DOHH2 (cell line): Measurements from ENCODE around the gene MTHFD2L.

Source experiments
- H3F3A ChIP-seq: fragments of 200-600 bp; sonication (generic), shearing (Covaris generic); 2 replicates; pipeline ENCODE4 v1.6.0; 2016; ENCODE audit warnings: antibody characterized with exemption, mild to moderate bottlenecking; ENCODE audit not compliant: control insufficient read depth, insufficient read depth
- H3K27ac ChIP-seq: fragments of 200-600 bp; sonication (generic); 2 replicates; pipeline ENCODE4 v1.5.1; 2014; ENCODE audit warnings: low read depth, mild to moderate bottlenecking, low read length, moderate library complexity
- H3K27me3 ChIP-seq: fragments of 200-600 bp; sonication (generic); 2 replicates; pipeline ENCODE4 v1.6.1; 2014; ENCODE audit warnings: mild to moderate bottlenecking, low read length, mixed read lengths; ENCODE audit not compliant: control insufficient read depth
- H3K36me3 ChIP-seq: fragments of 200-600 bp; sonication (generic); 2 replicates; pipeline ENCODE4 v1.6.1; 2014; ENCODE audit warnings: mild to moderate bottlenecking, low read length, moderate library complexity, mixed read lengths; ENCODE audit not compliant: control insufficient read depth
- H3K4me1 ChIP-seq: fragments of 200-600 bp; sonication (generic); 2 replicates; pipeline ENCODE4 v1.6.1; 2014; ENCODE audit warnings: mild to moderate bottlenecking, low read length, mixed read lengths; ENCODE audit not compliant: control insufficient read depth
- H3K4me2 ChIP-seq: fragments of 200-600 bp; sonication (generic); 2 replicates; pipeline ENCODE4 v1.6.0; 2014; ENCODE audit warnings: mild to moderate bottlenecking, low read length, moderate library complexity
- H3K4me3 ChIP-seq: fragments of 200-600 bp; sonication (generic); 2 replicates; pipeline ENCODE4 v1.5.1; 2014; ENCODE audit warnings: mild to moderate bottlenecking, low read length, mixed read lengths
- H3K79me2 ChIP-seq: fragments of 200-600 bp; sonication (generic); 2 replicates; pipeline ENCODE4 v1.6.1; 2014; ENCODE audit warnings: mild to moderate bottlenecking, low read length, mixed read lengths; ENCODE audit not compliant: control insufficient read depth
- H3K9me2 ChIP-seq: fragments of 200-600 bp; sonication (generic); replicated peaks from 2 replicates; pipeline ENCODE4 v1.6.1; 2014; ENCODE audit warnings: mild to moderate bottlenecking, low read length, mixed read lengths; ENCODE audit not compliant: control insufficient read depth
- H3K9me3 ChIP-seq: fragments of 200-600 bp; sonication (generic); 2 replicates; pipeline ENCODE4 v1.6.1; 2014; ENCODE audit warnings: antibody characterized with exemption, low read length, mixed read lengths; ENCODE audit not compliant: control insufficient read depth, insufficient read depth
- H4K20me1 ChIP-seq: fragments of 200-600 bp; sonication (generic); 2 replicates; pipeline ENCODE4 v1.6.0; 2014; ENCODE audit warnings: low read depth, mild to moderate bottlenecking, antibody characterized with exemption, low read length, moderate library complexity; ENCODE audit not compliant: control insufficient read depth, insufficient read depth
- EZH2phosphoT487 ChIP-seq: fragments of 200-600 bp; sonication (generic); IDR thresholded peaks from 2 replicates; pipeline ENCODE4 v1.6.1; 2017; ENCODE audit warnings: borderline replicate concordance, mild to moderate bottlenecking, antibody characterized with exemption, low read length, moderate library complexity, mixed read lengths
- TF ChIP-seq, protein P1 (sequence below): fragments of 200-600 bp; sonication (generic); IDR thresholded peaks from one replicate; pipeline ENCODE4 v1.5.1; 2014; ENCODE audit warnings: antibody characterized with exemption, mild to moderate bottlenecking, low read depth, low read length; ENCODE audit not compliant: poor library complexity, severe bottlenecking

The MTHFD2L gene

DNA sequence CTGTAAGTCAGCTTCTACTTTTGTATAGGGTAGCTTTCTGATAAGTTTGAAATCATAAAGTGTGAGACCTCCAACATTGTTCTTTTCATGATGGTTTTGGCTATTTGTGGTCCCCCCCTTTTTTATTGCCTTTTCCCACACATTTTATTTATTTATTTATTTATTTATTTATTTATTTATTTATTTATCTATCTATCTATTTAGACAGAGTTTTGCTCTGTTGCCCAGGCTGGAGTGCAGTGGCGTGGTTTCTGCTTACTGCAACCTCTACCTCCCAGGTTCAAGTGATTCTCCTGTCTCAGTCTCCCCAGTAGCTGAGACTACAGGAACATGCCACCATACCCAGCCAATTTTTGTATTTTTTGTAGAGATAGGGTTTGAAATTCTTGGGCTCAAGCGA is 9.7 kb upstream of the MTHFD2L start:
- TF ChIP-seq, protein P1, sequence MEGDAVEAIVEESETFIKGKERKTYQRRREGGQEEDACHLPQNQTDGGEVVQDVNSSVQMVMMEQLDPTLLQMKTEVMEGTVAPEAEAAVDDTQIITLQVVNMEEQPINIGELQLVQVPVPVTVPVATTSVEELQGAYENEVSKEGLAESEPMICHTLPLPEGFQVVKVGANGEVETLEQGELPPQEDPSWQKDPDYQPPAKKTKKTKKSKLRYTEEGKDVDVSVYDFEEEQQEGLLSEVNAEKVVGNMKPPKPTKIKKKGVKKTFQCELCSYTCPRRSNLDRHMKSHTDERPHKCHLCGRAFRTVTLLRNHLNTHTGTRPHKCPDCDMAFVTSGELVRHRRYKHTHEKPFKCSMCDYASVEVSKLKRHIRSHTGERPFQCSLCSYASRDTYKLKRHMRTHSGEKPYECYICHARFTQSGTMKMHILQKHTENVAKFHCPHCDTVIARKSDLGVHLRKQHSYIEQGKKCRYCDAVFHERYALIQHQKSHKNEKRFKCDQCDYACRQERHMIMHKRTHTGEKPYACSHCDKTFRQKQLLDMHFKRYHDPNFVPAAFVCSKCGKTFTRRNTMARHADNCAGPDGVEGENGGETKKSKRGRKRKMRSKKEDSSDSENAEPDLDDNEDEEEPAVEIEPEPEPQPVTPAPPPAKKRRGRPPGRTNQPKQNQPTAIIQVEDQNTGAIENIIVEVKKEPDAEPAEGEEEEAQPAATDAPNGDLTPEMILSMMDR, result no peak
- TF ChIP-seq EZH2phosphoT487, result no peak
- Histone ChIP-seq H3K9me3 (no peaks in the 10 kb centered on the region; the same call in 1 of the 2 replicates), H4K20me1 (no peaks in the 10 kb centered on the region), H3K9me2 (no peaks in the 10 kb centered on the region), H3K27me3 (peaks cover 12% of the 10 kb centered on the region; the same call in 1 of the 2 replicates), H3K27ac (no peak overlapping the region), H3K79me2 (no peaks in the 10 kb centered on the region), H3K36me3 (no peaks in the 10 kb centered on the region), H3K4me2 (no peak overlapping the region), H3K4me3 (no peak overlapping the region), H3F3A (no peaks in the 10 kb centered on the region), H3K4me1 (no peaks in the 10 kb centered on the region)

DNA sequence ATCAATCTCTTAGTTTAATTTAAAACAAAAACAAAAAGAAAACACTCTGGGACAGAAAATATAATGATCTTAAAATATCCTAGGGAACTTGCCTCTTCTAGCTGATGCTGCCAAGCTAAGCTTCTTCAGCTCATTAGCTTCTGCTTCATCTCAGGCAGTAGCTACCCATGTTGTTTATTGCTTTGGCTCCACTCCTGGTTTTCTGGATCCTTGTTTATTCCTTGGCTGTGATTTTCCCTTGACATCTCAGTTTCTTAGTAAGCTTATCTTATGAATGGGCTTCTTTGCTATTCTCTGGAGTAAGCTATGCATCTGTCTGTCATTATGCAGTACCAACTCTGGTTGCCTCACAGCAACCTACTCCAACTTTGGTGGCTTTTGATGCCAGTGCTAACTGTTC is 5.1 kb upstream of the MTHFD2L start:
- Histone ChIP-seq H3K4me3 (no peak overlapping the region), H3K4me2 (no peak overlapping the region), H3K9me3 (no peaks in the 10 kb centered on the region), H3K27me3 (peaks cover 11% of the 10 kb centered on the region; the same call in 1 of the 2 replicates), H3K79me2 (peaks cover 6% of the 10 kb centered on the region), H3K9me2 (no peaks in the 10 kb centered on the region), H3F3A (0 out of 2 replicates have a peak, but pooled peaks cover 4% of the 10 kb centered on the region), H3K36me3 (no peaks in the 10 kb centered on the region), H3K4me1 (peaks cover 9% of the 10 kb centered on the region), H4K20me1 (no peaks in the 10 kb centered on the region), H3K27ac (no peak overlapping the region)
- TF ChIP-seq, protein P1, result no peak
- TF ChIP-seq EZH2phosphoT487, result no peak

DNA sequence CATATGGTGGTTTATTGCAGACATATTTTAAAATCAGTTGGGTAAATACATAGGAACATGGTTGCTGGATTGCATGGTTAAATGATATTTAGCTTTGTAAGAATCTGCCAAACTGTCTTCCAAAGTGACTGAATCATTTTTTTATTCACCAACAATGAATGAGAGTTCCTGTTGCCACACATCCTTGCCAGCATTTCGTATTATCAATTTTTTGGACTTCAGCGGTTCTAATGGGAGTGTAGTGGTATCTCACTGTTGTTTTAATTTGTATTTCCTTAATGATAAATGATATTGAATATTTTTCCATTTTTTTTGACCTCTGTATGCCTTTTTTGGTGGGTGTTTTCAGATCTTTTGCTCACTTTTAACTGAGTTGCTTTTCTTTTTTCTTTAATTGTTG is 1.4 kb upstream of the MTHFD2L start:
- Histone ChIP-seq H3K9me3 (no peaks in the 10 kb centered on the region), H3K4me3 (no peak overlapping the region), H3K36me3 (peaks cover 28% of the 10 kb centered on the region), H3K79me2 (peaks cover 43% of the 10 kb centered on the region), H4K20me1 (no peaks in the 10 kb centered on the region), H3K9me2 (no peaks in the 10 kb centered on the region), H3F3A (peaks cover 4% of the 10 kb centered on the region; the same call in 1 of the 2 replicates), H3K27ac (no peak overlapping the region), H3K27me3 (peaks cover 6% of the 10 kb centered on the region; the same call in 1 of the 2 replicates), H3K4me2 (no peak overlapping the region), H3K4me1 (peaks cover 15% of the 10 kb centered on the region)
- TF ChIP-seq, protein P1, result no peak
- no peak for TF ChIP-seq EZH2phosphoT487
